ENCODE data around the gene URI1.

The URI1 gene

DNA sequence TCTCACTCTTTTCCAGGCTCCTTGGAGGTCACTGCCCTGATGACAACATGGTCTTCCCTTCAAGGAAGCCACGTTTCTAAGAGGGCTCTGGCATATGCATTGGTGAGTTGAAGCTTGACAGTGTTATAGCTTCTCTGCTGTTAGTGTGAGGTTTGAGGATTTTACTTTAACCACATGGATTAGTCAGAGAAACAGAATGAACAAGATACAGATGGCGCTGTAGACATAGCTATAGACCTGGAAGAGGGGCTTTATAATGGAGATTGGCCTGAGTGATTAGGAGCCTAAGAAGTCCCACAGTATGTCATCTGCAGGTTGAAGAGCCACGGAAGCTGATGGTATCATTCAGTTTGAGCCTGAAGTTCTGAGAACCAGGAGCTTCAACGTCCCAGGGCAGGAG is 18.4 kb upstream of the URI1 start:
- no peaks in the 10 kb centered on the region for H3K9me3 ChIP-seq
- H3K4me1 ChIP-seq = no peaks in the 10 kb centered on the region
- TF ChIP-seq, protein P1, sequence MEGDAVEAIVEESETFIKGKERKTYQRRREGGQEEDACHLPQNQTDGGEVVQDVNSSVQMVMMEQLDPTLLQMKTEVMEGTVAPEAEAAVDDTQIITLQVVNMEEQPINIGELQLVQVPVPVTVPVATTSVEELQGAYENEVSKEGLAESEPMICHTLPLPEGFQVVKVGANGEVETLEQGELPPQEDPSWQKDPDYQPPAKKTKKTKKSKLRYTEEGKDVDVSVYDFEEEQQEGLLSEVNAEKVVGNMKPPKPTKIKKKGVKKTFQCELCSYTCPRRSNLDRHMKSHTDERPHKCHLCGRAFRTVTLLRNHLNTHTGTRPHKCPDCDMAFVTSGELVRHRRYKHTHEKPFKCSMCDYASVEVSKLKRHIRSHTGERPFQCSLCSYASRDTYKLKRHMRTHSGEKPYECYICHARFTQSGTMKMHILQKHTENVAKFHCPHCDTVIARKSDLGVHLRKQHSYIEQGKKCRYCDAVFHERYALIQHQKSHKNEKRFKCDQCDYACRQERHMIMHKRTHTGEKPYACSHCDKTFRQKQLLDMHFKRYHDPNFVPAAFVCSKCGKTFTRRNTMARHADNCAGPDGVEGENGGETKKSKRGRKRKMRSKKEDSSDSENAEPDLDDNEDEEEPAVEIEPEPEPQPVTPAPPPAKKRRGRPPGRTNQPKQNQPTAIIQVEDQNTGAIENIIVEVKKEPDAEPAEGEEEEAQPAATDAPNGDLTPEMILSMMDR (IDR thresholded peaks at IDR 0.05; ENCODE audit: low read depth, low read length) = no peak
- H3K27me3 ChIP-seq = no peaks in the 10 kb centered on the region
- H3K4me3 ChIP-seq (ENCODE audit: low read depth, low read length) = no peak overlapping the region
- DNase-seq = no peak
- H3K36me3 ChIP-seq = no peaks in the 10 kb centered on the region

DNA sequence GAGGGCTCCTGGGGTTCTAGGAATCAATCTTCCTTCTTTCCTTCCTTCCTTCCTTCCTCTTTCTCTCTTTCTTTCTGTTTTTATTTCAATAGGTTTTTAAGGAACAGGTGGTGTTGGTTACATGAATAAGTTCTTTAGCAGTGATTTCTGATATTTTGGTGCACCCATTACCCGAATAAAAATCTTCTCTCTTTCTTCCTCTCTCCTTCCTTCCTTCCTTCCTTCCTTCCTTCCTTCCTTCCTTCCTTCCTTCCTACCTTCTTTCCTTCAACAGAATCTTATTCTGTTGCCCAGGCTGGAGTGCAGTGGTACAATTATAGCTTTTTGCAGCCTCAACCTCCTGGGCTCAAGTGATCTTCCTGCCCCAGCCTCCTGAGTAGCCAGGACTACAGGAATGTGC is 16.0 kb upstream of the URI1 start:
- no peak for DNase-seq
- TF ChIP-seq, protein P1 (IDR thresholded peaks at IDR 0.05; ENCODE audit: low read depth, low read length) = no peak

DNA sequence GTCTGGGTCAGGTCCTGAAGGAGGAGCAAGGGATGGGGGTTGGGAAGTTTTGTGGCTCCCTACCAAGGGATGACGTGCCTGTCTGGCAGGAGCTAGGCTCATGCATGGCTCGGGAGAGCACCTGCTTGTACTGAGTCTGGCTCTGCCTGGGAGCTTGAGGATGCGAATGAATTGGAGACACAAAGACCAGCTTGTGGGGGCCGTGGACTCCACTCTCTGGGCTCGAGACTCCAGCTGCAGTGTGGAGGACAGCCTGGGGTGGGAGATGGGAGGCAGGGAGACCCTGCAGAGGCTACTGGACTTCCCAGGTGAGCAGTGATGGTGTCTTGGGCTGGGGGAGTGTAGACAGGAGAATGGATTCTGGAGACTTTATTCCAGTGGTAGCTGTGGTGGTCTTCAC is 15.2 kb upstream of the URI1 start:
- H3K27me3 ChIP-seq = no peaks in the 10 kb centered on the region
- no peak for DNase-seq
- no peak overlapping the region for H3K4me3 ChIP-seq (ENCODE audit: low read depth, low read length)
- no peaks in the 10 kb centered on the region for H3K36me3 ChIP-seq
- TF ChIP-seq, protein P1 (IDR thresholded peaks at IDR 0.05; ENCODE audit: low read depth, low read length) = no peak
- H3K4me1 ChIP-seq = no peaks in the 10 kb centered on the region
- H3K9me3 ChIP-seq = no peaks in the 10 kb centered on the region

More for the DNA sequence above, 16.0 kb upstream of the URI1 start:
- no peaks in the 10 kb centered on the region for H3K36me3 ChIP-seq
- H3K27me3 ChIP-seq = no peaks in the 10 kb centered on the region
- H3K4me1 ChIP-seq = no peaks in the 10 kb centered on the region
- no peak overlapping the region for H3K4me3 ChIP-seq (ENCODE audit: low read depth, low read length)
- H3K9me3 ChIP-seq = no peaks in the 10 kb centered on the region

DNA sequence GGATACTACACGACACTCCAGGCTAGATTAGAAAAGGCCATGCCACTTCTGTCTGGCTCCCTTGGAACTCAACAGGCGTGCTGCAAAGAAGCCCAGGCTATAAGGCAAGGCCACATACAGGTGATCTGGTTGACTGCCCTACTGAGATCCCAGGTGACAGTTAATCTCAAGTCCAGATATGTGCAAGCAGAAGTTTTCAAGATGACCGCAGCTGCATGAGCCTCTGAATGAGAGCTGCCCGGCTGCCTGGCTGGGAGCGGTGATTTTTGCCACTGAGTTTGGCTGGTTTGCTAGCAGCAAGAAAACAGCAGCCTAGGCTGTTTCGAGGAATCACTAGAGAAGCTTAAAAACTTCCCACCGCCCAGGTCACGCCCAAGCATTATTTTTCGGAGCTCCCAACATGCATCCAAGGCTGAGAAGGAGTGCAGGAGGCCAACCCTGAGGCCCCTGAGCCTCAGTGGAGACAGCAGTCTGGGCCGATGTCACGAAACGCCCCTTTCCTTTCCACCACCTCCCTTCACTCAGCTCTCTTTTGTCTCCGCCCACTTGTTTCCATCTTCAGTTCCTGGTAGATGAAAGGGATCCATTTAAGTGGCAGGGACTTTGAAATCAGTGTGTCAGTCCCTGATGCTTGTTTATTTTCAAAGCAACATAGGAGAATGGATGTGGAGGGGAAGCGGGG is 14.0 kb upstream of the URI1 start:
- Histone ChIP-seq H3K9me3 (no peaks in the 10 kb centered on the region), H3K36me3 (no peaks in the 10 kb centered on the region), H3K4me1 (no peaks in the 10 kb centered on the region), H3K4me3 (ENCODE audit: low read depth, low read length) (no peak overlapping the region), H3K27me3 (no peaks in the 10 kb centered on the region)
- no peak for DNase-seq
- TF ChIP-seq, protein P1 (IDR thresholded peaks at IDR 0.05; ENCODE audit: low read depth, low read length) = no peak

DNA sequence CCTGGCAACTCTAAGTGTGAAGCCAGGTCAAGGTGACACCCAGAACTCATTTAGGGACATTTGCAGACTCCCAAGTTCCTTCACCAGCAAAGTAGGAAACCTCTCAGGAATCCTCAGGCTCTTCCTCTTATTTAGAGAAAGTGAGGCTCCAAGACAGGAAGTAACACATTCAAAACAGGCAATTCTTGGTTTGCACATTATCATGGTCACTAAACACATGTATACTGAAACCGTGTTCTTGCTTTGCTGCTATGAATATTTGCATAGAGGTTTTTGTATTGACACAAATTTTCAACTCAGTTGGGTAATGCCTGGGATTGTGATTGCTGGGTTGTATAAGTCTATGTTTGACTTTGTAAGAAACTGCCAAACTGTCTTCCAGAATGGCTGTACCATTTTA is 13.2 kb upstream of the URI1 start:
- DNase-seq = no peak
- Histone ChIP-seq H3K4me1 (no peaks in the 10 kb centered on the region), H3K9me3 (no peaks in the 10 kb centered on the region), H3K36me3 (no peaks in the 10 kb centered on the region), H3K27me3 (no peaks in the 10 kb centered on the region), H3K4me3 (ENCODE audit: low read depth, low read length) (no peak overlapping the region)
- TF ChIP-seq, protein P1 (IDR thresholded peaks at IDR 0.05; ENCODE audit: low read depth, low read length) = no peak

DNA sequence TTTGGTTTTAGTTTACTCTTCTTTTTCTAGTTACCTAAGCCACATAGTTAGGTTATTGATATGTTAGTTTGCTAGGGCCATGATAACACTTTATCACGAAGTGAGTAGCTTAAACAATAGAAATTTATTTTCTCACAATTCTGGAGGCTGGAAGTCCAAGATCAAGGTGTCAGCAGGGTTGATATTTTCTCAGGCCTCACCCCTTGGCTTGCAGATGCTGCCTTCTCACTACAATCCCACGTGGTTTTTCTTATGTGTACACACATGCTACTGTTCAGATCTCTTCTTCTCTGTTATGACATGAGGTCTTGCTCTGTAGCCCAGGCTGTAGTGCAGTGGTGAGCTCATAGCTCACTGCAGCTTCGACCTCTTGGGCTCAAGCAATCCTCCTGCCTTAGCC is 7.8 kb upstream of the URI1 start:
- H3K36me3 ChIP-seq = no peaks in the 10 kb centered on the region
- no peak overlapping the region for H3K4me3 ChIP-seq (ENCODE audit: low read depth, low read length)
- H3K4me1 ChIP-seq = no peaks in the 10 kb centered on the region
- no peak for DNase-seq
- H3K27me3 ChIP-seq = no peaks in the 10 kb centered on the region
- no peaks in the 10 kb centered on the region for H3K9me3 ChIP-seq
- TF ChIP-seq, protein P1 (IDR thresholded peaks at IDR 0.05; ENCODE audit: low read depth, low read length) = no peak
